Activated CD8-positive, alpha-beta T cell treated with anti-CD3 and anti-CD28 coated beads for 36 hours (primary cell): Measurements from ENCODE around the gene NUP93. TPM values are rescaled to one million over a fixed set of nuclear protein-coding genes. Genes with fewer than 3 reads are reported as not detected.
"Not testable (repeated sequence)": the region's sequence is repeated elsewhere in the genome, so short reads cannot be mapped to it uniquely, and the experiment has no call there.

Source experiments
- ATAC-seq: fragments of 200-7000 bp; cut with Tn5 transposase; one replicate; pipeline ENCODE4 v1.10.0; 2021; ENCODE audit warnings: mild to moderate bottlenecking, moderate library complexity
- CTCF ChIA-PET: fragments of 350-600 bp; sonication (Branson Sonifier 250); formaldehyde crosslinking; loops from one replicate; lab custom pipeline; 2021; ENCODE audit warnings: antibody characterized with exemption; lab: Charles Lee
- POLR2A ChIA-PET: fragments of 350-600 bp; sonication (Branson Sonifier 250); formaldehyde crosslinking; loops from one replicate; lab custom pipeline; 2021; ENCODE audit warnings: antibody characterized with exemption; lab: Charles Lee
- DNase-seq: peaks from one replicate; pipeline ENCODE4 v3.0.0-alpha.2; 2020
- H3K27ac Mint-ChIP-seq: one replicate; pipeline ENCODE4 v1.8.0; 2021; ENCODE audit warnings: mild to moderate bottlenecking, mixed read lengths
- H3K27me3 Mint-ChIP-seq: one replicate; pipeline ENCODE4 v1.8.0; 2021; ENCODE audit warnings: mixed read lengths
- H3K36me3 Mint-ChIP-seq: one replicate; pipeline ENCODE4 v1.8.0; 2021; ENCODE audit warnings: low read depth, mixed read lengths
- H3K4me1 Mint-ChIP-seq: one replicate; pipeline ENCODE4 v1.8.0; 2021; ENCODE audit warnings: low read depth, mixed read lengths
- H3K4me3 Mint-ChIP-seq: one replicate; pipeline ENCODE4 v1.8.0; 2021; ENCODE audit warnings: mild to moderate bottlenecking, moderate library complexity, mixed read lengths
- H3K9me3 Mint-ChIP-seq: one replicate; pipeline ENCODE4 v1.8.0; 2021; ENCODE audit warnings: mixed read lengths
- intact Hi-C: fragments of 100-400 bp; cut with micrococcal nuclease; formaldehyde crosslinking; loops from one replicate; pipeline ENCODE4 v1.10.0; 2022
- total RNA-seq, 2 experiments: library from RNA; stranded (reverse); gene quantifications; one replicate each; pipeline ENCODE4 v1.2.3, GENCODE V29; 2021
- TF ChIP-seq, protein P1 (sequence below): fragments of 200-600 bp; IDR thresholded peaks from one replicate; pipeline ENCODE4 v1.8.0; 2022; ENCODE audit warnings: antibody characterized with exemption, mild to moderate bottlenecking

Gene NUP93
- total RNA-seq, 2 experiments from 2014 or later = 171 to 191 TPM

DNA sequence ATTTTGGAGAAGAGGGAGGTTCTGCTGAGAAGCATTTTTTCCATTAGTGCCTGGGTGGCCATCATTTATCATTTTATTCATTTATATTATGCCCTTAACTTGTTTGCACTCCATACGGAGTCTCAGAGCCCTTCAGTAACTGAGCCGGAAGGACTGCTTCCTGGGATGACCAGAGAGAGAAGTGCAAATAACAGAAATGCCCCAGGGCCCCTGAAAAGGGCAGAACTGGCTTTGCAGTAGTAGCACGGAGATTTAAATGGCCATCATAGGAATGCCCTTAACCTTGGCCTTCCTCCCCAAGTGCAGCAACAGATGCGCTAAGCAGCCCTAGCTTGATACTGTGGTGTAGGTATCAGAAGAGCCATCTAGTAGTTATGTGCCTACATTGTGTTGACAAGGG, 58.5 kb downstream of the NUP93 start:
- intact Hi-C loops = no loop called here
- H3K27me3 Mint-ChIP-seq = no peaks in the 10 kb centered on the region
- H3K9me3 Mint-ChIP-seq = no peaks in the 10 kb centered on the region
- H3K36me3 Mint-ChIP-seq = peaks cover 2% of the 10 kb centered on the region
- DNase-seq (no peak), ATAC-seq (no peak)
- H3K27ac Mint-ChIP-seq = no peak overlapping the region
- TF ChIP-seq, protein P1, sequence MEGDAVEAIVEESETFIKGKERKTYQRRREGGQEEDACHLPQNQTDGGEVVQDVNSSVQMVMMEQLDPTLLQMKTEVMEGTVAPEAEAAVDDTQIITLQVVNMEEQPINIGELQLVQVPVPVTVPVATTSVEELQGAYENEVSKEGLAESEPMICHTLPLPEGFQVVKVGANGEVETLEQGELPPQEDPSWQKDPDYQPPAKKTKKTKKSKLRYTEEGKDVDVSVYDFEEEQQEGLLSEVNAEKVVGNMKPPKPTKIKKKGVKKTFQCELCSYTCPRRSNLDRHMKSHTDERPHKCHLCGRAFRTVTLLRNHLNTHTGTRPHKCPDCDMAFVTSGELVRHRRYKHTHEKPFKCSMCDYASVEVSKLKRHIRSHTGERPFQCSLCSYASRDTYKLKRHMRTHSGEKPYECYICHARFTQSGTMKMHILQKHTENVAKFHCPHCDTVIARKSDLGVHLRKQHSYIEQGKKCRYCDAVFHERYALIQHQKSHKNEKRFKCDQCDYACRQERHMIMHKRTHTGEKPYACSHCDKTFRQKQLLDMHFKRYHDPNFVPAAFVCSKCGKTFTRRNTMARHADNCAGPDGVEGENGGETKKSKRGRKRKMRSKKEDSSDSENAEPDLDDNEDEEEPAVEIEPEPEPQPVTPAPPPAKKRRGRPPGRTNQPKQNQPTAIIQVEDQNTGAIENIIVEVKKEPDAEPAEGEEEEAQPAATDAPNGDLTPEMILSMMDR = no peak
- ChIA-PET POLR2A (no interaction called here), CTCF (interaction anchor here (0.9 to 2.2 kb wide), 5 partner anchors 29 to 212 kb away, joined by 3 to 5 read pairs (median 4); no protein-coding TSS in a partner anchor)
- H3K4me3 Mint-ChIP-seq = no peak overlapping the region
- H3K4me1 Mint-ChIP-seq = peaks cover 5% of the 10 kb centered on the region

DNA sequence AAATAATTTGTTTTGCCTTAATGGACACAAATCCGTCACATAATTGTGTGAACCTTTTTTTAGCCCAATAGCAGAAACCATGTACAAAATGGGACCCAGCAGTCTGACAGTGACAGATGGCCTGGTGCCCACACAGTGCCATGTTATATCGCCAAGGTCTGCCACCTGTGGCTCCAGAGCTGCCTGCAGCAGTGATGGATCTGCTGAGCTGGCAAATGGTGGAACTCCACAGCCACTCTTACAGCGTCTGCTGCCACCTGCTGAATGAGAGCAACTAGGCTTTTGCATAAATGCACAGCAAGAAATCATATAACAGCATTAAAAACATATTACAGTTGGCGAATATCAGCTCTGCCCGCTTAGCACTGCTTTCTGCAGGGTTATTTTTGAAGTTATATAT, 59.4 kb downstream of the NUP93 start:
- intact Hi-C loops = no loop called here
- POLR2A ChIA-PET = interaction anchor here (1.2 kb wide), 1 partner anchor 8 kb away, joined by 3 read pairs; no protein-coding TSS in a partner anchor
- DNase-seq (peak; percentile 51), ATAC-seq (no peak)
- TF ChIP-seq, protein P1 = peak; percentile 29
- Mint-ChIP-seq H3K36me3 (no peaks in the 10 kb centered on the region), H3K27me3 (no peaks in the 10 kb centered on the region), H3K9me3 (no peaks in the 10 kb centered on the region), H3K4me1 (no peaks in the 10 kb centered on the region), H3K27ac (no peak overlapping the region), H3K4me3 (no peak overlapping the region)
- CTCF ChIA-PET = interaction anchor here (0.9 to 2.2 kb wide), 7 partner anchors 10 to 213 kb away, joined by 3 to 5 read pairs (median 4); no protein-coding TSS in a partner anchor

DNA sequence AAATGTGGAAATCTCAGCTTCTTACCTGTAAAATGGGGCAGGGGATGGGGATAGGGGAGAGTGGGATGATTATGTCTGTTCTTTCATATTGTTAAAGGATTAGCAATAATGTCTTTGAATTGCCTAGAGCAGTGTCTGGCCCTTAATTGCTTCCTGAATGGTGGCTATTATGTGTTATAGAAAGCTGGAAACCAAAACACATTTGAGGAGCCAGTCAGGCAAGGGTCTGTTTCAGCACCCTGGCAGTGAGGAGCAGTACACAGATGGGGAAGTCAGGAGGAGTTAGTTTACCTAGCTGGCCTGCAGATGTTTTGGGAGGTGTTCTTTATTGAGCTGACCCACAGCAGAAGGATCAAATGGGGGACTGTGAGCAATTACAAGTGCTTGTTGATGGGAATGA, 63.0 kb downstream of the NUP93 start:
- intact Hi-C loops = no loop called here
- H3K36me3 Mint-ChIP-seq = no peaks in the 10 kb centered on the region
- POLR2A ChIA-PET = interaction anchor here (1.2 kb wide), 1 partner anchor 59 kb away, joined by 3 read pairs; no protein-coding TSS in a partner anchor
- H3K27ac Mint-ChIP-seq = no peak overlapping the region
- no peak overlapping the region for H3K4me3 Mint-ChIP-seq
- H3K27me3 Mint-ChIP-seq = no peaks in the 10 kb centered on the region
- TF ChIP-seq, protein P1 = no peak
- no peaks in the 10 kb centered on the region for H3K9me3 Mint-ChIP-seq
- DNase-seq (no peak), ATAC-seq (no peak)
- CTCF ChIA-PET = interaction anchor here (0.8 to 3.2 kb wide), 10 partner anchors 9 to 171 kb away, joined by 3 to 9 read pairs (median 4); no protein-coding TSS in a partner anchor
- H3K4me1 Mint-ChIP-seq = no peaks in the 10 kb centered on the region

DNA sequence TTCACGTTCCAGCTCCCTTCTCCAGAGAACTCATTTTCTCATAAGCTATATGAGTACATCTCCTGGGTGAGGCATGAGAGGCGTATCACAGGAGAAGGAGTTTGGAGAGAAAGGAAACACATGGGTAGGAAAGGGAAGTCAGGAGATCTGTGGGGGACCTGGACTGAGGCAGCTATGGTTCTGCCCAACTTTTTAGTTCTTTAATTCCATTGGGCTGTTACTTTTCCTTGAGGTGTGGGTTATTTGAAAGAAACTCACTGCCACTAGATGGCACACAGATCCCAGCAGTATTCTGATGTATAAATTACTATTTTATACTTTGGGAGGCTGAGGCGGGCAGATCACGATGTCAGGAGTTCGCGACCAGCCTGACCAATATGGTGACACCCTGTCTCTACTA, 63.6 kb downstream of the NUP93 start:
- Mint-ChIP-seq H3K4me3 (no peak overlapping the region), H3K27ac (no peak overlapping the region), H3K36me3 (peaks cover 3% of the 10 kb centered on the region), H3K4me1 (no peaks in the 10 kb centered on the region), H3K9me3 (no peaks in the 10 kb centered on the region), H3K27me3 (no peaks in the 10 kb centered on the region)
- intact Hi-C loops = no loop called here
- DNase-seq (peak; percentile 12), ATAC-seq (peak; percentile 24)
- TF ChIP-seq, protein P1 = no peak
- ChIA-PET POLR2A (interaction anchor here (1.2 kb wide), 1 partner anchor 59 kb away, joined by 3 read pairs; no protein-coding TSS in a partner anchor), CTCF (interaction anchor here (0.8 to 3.2 kb wide), 9 partner anchors 9 to 171 kb away, joined by 3 to 9 read pairs (median 4); no protein-coding TSS in a partner anchor)

DNA sequence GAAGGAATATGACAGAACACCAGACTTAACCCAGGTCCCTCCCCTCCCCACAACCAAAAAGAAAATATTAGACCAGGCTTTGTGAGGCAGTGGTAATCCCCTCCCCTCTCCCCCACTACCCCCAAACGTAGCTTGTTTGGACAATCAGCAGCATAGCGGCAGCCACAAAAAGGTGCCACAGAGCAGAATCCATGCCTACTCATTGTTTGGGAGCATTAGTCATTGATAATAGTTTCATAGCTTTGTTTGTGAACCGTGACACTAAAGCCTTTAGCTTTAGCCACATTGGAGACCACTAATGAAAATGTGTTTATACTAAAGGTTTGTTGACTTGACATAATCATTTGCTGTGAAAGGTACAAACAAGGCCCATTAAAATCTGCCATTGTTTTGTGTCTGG, 65.1 kb downstream of the NUP93 start:
- DNase-seq = no peak
- TF ChIP-seq, protein P1 = no peak
- no peaks in the 10 kb centered on the region for H3K4me1 Mint-ChIP-seq
- no peak for ATAC-seq
- ChIA-PET CTCF (interaction anchor here (1.2 to 3.2 kb wide), 2 partner anchors 74 to 218 kb away, joined by 3 to 9 read pairs; no protein-coding TSS in a partner anchor), POLR2A (interaction anchor here (0.8 kb wide), 1 partner anchor 290 kb away, joined by 4 read pairs; no protein-coding TSS in a partner anchor)
- no peak overlapping the region for H3K4me3 Mint-ChIP-seq
- H3K27me3 Mint-ChIP-seq = no peaks in the 10 kb centered on the region
- intact Hi-C loops = no loop called here
- no peak overlapping the region for H3K27ac Mint-ChIP-seq
- H3K9me3 Mint-ChIP-seq = no peaks in the 10 kb centered on the region
- peaks cover 5% of the 10 kb centered on the region for H3K36me3 Mint-ChIP-seq

DNA sequence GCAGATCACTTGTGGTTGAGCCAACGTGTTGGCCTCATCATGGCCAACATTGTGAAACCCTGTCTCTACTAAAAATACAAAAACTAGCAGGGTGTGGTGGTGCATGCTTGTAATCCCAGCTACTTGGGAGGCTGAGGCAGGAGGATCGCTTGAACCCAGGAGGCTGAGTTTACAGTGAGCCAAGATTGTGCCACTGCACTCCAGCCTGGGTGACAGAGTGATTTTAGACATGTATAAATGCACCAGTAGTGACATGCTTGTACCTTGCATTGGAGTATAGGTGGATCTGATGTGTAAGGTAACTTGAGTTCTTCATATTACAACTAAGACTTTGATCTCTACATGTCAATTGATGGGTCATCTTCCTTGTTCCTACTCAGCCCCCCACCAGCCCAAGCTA, 67.1 kb downstream of the NUP93 start:
- intact Hi-C loops, H3K27ac Mint-ChIP-seq, POLR2A ChIA-PET: not testable (repeated sequence)

More for the DNA sequence above, 67.1 kb downstream of the NUP93 start:
- CTCF ChIA-PET, DNase-seq, H3K9me3 Mint-ChIP-seq, H3K4me1 Mint-ChIP-seq, H3K4me3 Mint-ChIP-seq, H3K36me3 Mint-ChIP-seq, ATAC-seq, H3K27me3 Mint-ChIP-seq: not testable (repeated sequence)
